AML-193 (cell line): ENCODE measurements around the gene TSPAN32.

Experiments
- DNase-seq, 2 experiments: peaks; one replicate each; lab custom pipeline; 2025; lab: John Stamatoyannopoulos, UW

The TSPAN32 gene

GRCh38 chr11:2289350-2289749 is 12.5 kb upstream of the TSPAN32 start:
- no peak for DNase-seq

GRCh38 chr11:2289859-2290258 is 12.0 kb upstream of the TSPAN32 start:
- DNase-seq: no peak

GRCh38 chr11:2290351-2290841 is 11.4 kb upstream of the TSPAN32 start:
- DNase-seq: no peak

- DNase-seq: no peak
Measured at GRCh38 chr11:2293531-2293971, 8.3 kb upstream of the TSPAN32 start.

GRCh38 chr11:2293984-2294925 is 7.6 kb upstream of the TSPAN32 start:
- no peak for DNase-seq

GRCh38 chr11:2294926-2295290 is 6.9 kb upstream of the TSPAN32 start:
- DNase-seq: no peak

GRCh38 chr11:2295971-2296912 is 5.6 kb upstream of the TSPAN32 start:
- no peak for DNase-seq

GRCh38 chr11:2296913-2297622 is 4.7 kb upstream of the TSPAN32 start:
- no peak for DNase-seq

- DNase-seq: no peak
Measured at GRCh38 chr11:2297623-2298030, 4.2 kb upstream of the TSPAN32 start.

- no peak for DNase-seq
Measured at GRCh38 chr11:2298131-2298794, 3.5 kb upstream of the TSPAN32 start.

- DNase-seq: no peak
Measured at GRCh38 chr11:2298795-2299761, 2.7 kb upstream of the TSPAN32 start.

- DNase-seq: no peak
Measured at GRCh38 chr11:2299773-2300172, 2.0 kb upstream of the TSPAN32 start.

GRCh38 chr11:2300290-2300935 is 1.4 kb upstream of the TSPAN32 start:
- no peak for DNase-seq

GRCh38 chr11:2300936-2301630 is 730 bp upstream of the TSPAN32 start:
- DNase-seq: no peak

GRCh38 chr11:2302306-2302895 is 588 bp downstream of the TSPAN32 start:
- no peak for DNase-seq

- peak in 1 of 2 experiments; percentile 24 for DNase-seq
Measured at GRCh38 chr11:2302896-2303626, 1.2 kb downstream of the TSPAN32 start.

- DNase-seq: no peak
Measured at GRCh38 chr11:2303627-2304505, 2.1 kb downstream of the TSPAN32 start.
